Germinal center (tissue), 1 donor: ENCODE measurements around the gene STK32A.

Experiments
- DNase-seq: peaks from one replicate; pipeline ENCODE4 v3.0.0; 2012; ENCODE audit warnings: mixed read lengths, low spot score

Gene STK32A

GRCh38 chr5:147391781-147392180, 157.0 kb downstream of the STK32A start:
- no peak for DNase-seq

DNA sequence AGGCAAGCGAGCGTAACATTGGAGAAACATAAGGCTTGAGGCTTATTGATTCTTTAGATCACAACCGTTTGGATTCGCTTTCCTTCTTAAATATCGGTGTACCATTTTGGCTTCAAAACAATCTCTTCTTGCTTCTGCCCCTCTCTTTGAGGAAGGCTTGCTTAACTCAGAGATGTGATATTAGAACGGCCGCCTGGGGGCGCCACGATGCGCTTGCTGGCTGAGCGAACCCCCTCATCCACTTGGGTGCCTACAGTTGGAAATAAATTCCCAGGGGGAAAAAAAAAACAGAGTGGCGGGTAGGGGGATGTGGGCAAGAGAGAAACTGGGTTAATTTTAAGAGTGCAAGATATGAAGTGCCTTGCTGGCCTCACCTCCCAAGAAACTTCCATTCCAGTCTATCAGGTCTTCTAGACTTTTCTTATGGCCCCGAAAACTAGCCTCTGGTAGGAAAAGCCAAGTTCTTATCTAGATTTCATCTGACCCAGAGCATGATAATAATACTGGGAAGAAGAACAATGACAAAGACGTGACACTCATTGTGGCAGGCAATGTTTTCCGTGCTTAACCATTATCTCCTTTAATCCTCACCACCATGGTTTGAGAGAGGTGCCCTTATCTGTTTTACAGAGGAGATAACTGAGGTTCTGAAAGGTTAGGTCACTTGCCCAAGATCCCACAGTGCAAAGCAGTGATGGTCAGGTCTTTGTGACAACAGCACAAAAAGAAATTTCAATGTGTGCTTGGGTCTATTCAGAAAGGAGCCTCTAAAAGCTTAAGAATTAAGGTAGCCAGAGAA, 159.2 kb downstream of the STK32A start:
- no peak for DNase-seq

DNA sequence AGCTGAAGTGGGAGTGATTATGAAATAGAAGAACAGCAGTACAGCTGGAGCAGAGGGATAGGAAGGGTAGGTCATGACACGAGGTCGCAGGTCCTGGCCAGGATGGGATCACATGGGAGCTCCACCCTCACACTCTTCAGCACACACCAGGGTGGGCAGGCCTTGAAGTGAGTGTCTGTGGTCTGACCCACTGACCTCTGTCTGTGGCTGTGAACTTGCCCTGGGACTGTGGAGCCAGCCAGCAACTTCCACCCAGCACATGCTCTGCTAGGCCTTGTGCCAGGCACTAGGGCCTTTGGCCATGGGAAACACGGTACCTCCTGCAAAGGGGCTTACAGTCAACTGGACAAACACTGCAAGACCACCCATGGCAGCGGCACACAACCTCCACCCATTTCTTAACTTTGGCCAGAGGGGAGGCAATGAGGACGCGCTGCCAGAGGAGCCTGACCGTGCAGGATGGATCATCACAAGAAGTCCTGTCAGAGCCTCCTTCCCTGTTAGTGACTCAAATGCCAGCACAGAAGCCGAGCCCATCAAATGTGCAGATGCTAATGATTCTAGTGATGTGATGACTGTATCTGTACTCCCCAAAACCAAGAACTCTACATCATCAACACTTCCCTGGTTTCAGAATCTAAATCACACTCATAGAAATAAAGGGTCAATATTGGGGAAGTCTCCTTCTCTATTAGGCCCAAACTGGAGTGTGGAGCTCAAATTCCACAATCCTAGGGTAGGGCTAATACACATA, 161.4 kb downstream of the STK32A start:
- DNase-seq = no peak

DNA sequence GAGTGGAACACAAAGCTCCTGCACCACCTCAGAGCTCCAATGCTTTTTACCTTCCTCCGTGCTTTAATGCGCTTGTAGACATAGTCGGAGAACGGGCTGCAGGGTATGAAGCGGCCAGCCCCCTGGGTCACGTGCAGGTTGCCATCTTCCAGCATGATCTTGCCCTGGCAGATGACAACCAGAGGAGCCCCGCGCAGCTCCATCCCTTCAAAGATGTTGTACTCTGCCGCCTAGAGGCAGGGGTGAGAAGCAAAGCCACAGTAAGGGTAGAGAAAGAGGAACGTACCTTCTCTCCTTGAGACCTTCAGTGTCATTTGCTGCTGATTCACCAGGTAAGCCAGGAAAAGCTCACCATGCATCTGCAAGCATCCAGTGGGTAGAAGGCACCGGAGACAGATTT, 162.8 kb downstream of the STK32A start:
- DNase-seq = no peak

DNA sequence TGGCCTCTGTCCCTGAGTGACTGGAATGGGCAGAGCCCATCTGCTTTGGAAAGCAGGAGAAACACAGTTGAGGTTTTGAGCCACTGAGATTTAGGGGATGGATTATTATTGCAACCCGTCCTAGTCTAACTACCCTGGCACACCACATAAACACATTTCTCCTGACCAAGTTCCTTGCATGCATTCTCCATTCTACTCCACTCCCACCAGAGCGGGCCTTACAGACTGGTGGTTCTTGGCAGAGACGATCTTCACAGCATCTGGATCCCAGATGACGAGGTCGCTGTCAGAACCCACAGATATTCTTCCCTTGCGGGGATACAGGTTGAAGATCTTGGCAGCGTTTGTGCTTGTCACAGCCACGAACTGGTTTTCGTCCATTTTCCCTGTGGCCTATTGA, 164.0 kb downstream of the STK32A start:
- no peak for DNase-seq

GRCh38 chr5:147400126-147400809, 165.4 kb downstream of the STK32A start:
- DNase-seq = no peak

DNA sequence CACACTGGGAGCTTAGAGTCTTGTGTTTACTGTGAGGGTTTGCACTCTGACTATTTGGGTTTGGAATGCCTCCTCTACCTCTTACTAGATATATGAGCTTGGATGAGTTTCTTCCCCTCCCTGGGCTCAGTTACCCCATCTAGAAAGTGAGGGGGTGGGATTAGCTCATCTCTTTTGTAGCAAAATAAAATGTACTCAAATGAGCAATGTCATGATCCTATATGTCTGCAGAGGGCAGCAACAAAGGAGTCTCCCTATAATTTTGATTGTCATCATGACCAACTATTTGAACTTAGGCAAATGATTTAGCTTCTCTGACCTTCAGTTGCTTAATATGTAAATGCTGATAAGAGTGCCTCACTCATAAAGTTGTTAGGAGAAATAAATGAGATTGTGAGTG, 166.1 kb downstream of the STK32A start:
- DNase-seq = no peak

- no peak for DNase-seq
These were observed 169.1 kb downstream of the STK32A start for GRCh38 chr5:147403651-147404640.

DNA sequence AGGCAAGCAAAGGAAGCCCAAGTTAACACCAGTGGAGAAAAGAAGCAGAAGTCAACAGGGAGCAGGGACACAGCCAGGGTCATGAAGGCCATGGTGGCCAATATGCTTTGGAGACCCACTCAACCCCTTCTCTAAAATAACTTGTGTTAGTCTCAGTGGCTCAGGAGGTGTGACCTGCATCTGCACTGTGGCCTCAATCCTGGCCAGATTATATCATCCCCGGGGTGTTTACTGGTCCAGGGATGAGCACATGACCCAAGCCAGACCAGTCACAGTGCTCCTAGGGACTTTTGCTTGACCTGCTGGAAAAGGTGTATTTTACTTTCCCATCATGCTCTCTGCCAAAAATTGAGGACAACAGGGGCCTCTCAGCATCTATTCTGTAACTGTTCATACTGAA, 169.9 kb downstream of the STK32A start:
- no peak for DNase-seq

DNA sequence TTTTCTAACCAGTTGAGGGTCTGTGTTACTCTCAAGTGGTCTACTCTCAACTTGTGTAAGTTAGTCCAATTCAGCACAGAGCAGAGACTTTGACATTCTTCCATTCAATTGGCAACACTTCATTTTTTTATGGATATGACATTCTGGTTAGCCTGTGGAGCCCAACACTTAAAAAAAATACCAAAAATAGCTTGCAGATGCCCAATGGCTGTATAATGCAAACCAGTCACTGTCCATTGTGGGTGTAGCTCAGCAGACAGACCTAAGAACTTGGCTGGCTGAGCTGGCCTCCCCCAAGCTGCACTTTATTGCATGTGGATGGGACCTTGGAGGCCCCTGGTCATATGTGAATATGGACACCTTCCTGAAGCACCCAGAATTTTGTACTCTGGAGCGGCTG, 171.8 kb downstream of the STK32A start:
- no peak for DNase-seq

GRCh38 chr5:147407094-147407681, 172.4 kb downstream of the STK32A start:
- no peak for DNase-seq

DNA sequence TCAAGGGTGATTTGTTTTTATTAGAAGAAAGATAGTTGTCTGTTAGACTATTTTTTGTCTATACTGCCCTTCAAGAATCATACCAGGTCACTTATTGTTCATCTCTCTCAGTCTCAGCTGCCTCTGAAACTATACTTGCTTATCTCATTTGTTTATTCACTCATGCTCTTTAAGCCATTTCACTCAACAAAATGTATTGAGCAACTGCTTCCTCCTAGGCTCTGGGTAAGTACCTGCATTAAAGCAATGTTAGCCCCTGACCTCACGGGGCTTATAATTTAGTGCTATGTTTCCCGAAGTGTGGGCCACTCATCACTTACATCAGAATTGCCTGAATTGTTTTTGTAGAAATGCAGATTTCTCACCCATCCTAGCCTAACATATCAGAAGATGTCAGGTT, 174.2 kb downstream of the STK32A start:
- DNase-seq = no peak

GRCh38 chr5:147410496-147411358, 175.9 kb downstream of the STK32A start:
- no peak for DNase-seq

GRCh38 chr5:147411359-147412319, 176.8 kb downstream of the STK32A start:
- DNase-seq = no peak

DNA sequence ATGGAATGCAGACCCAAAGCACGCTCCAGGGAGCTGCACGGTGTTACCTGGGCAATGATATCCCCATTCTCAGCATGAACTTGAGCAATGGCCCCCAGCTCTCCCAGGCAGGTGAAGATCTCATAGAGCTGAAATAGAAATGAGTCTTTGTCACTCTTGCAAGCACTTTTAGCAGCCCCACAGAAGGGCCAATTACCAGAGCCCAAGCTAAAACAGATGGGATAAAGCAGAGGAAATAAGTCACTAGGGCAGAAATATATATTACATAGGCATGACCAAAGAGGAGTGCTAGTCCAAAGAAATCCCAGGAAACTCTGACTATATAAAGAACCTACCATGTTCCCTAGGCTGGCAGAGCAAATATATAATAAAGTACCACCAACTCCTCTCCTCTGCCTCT, 177.7 kb downstream of the STK32A start:
- no peak for DNase-seq

DNA sequence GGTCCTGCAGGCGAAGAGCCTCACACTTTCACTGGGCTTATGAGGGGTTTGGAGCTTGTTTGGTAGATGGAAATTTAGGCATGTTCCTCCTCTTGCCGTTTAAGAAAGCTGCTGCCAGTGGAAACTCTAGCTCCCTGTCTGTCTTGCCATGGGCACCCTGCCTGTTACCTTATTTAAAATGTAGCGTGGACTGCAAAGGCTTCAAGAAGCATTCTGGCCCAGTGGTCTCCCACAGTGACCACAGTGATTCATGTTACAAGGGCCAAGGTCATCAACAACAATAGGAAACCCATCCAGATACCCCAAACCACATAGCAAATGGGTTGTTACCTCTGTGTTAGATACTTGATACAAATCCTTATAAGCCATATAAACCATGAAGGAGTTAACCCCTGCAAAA, 178.4 kb downstream of the STK32A start:
- no peak for DNase-seq

DNA sequence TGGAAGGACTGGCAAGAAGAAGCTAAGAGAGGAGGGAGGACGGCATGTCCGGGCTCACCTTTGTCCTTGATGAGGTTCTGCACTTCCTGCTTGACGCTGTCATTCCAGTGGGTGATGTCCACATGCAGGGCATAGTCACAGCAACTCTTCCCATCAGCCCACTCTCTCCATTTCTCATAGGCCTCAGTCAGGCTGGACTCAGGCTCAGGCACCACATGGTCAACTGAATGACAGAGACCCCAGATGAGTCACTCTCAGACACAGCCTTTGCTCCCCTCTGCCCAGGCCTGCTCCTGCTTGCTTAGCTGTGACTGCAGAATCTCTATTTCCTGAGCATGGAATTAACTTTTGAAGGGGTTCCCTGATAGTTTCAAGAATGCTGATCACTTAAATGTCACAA, 180.8 kb downstream of the STK32A start:
- no peak for DNase-seq

DNA sequence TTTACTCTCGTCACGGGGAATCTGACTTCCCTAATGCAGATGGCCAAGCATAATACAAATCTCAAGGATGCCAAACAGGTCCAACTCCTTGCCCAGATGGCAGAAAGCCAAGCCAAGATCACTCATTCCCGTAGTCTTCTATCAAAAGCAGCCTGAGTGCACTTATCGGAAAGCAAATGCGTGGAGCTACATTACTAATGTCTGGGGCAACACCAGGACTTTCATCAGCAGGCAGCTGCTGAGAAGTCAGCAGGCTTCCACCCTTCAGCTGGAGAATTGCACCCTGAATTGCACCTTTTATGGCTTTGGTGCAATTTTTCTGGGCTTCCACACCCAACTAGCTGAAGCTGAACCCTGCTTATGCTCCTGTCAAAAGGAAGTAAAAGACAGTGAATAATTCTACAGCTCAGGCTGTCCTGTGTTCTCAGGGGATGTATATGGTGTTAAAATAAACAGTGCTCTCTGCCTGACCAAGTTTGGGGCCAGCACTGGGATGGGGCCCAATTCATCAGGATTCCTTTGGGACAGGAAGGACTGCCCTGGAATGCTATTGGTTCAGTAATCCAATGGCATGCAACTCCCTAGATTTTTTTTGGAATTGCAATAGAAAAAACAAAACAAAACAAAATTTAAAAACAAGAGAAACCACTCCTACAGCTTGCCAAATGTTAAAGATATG, 182.4 kb downstream of the STK32A start:
- no peak for DNase-seq

DNA sequence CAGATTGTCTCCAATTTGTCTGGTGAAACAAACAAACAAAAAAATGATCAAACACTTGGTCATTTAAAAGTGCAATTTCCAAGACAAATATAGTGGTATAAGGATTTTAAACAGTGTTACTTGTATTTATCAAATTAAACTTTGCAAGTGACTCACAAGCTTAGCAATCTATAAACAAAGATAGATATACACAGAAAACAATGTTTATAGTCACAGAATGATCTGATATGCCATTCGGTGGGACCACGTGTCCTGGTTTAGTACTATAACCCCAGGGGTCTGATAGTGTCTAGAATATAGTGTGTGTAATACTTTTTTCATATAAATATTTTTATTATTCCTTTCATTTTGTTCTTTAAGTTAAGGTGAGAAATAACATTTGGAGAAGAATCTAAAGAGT, 183.8 kb downstream of the STK32A start:
- no peak for DNase-seq
